WTC11 (cell line): ENCODE measurements around the gene TUBB4B. TPM values are rescaled to one million over a fixed set of nuclear protein-coding genes. Genes with fewer than 3 reads are reported as not detected.

ENCODE experiments used
- ARID4B ChIP-seq: sonication (generic); formaldehyde crosslinking; IDR thresholded peaks from 2 replicates; pipeline ENCODE4 v1.8.0; 2023; ENCODE audit warnings: missing genetic modification reagents, mild to moderate bottlenecking, borderline replicate concordance
- ATF2 ChIP-seq: sonication (generic); formaldehyde crosslinking; IDR thresholded peaks from 2 replicates; pipeline ENCODE4 v1.8.1; 2022; ENCODE audit warnings: low read depth, missing genetic modification reagents, borderline replicate concordance
- CDX4 ChIP-seq: fragments of 250-450 bp; sonication (Bioruptor Pico); IDR thresholded peaks from 2 replicates; pipeline ENCODE4 v1.9.0; 2021; ENCODE audit warnings: moderate library complexity, mild to moderate bottlenecking, inconsistent platforms, borderline replicate concordance
- E2F4 ChIP-seq: sonication (generic); formaldehyde crosslinking; IDR thresholded peaks from 2 replicates; pipeline ENCODE4 v1.8.1; 2022; ENCODE audit warnings: low read depth, mild to moderate bottlenecking, moderate library complexity, missing genetic modification reagents, borderline replicate concordance
- ESRRA ChIP-seq: sonication (generic); formaldehyde crosslinking; IDR thresholded peaks from 2 replicates; pipeline ENCODE4 v1.8.1; 2022; ENCODE audit warnings: mild to moderate bottlenecking, missing genetic modification reagents, borderline replicate concordance
- GRHL2 ChIP-seq: fragments of 250-450 bp; sonication (Bioruptor Pico); IDR thresholded peaks from 2 replicates; pipeline ENCODE4 v1.8.0; 2022; ENCODE audit warnings: mild to moderate bottlenecking, moderate library complexity; ENCODE audit not compliant: insufficient replicate concordance, severe bottlenecking
- IRF1 ChIP-seq: sonication (generic); formaldehyde crosslinking; IDR thresholded peaks from 2 replicates; pipeline ENCODE4 v1.8.0; 2023; ENCODE audit warnings: missing genetic modification reagents
- MAX ChIP-seq: sonication (generic); formaldehyde crosslinking; IDR thresholded peaks from 2 replicates; pipeline ENCODE4 v1.8.0; 2022; ENCODE audit warnings: mild to moderate bottlenecking, missing genetic modification reagents
- NR2C2 ChIP-seq: sonication (generic); formaldehyde crosslinking; IDR thresholded peaks from 2 replicates; pipeline ENCODE4 v1.8.0; 2022; ENCODE audit warnings: mild to moderate bottlenecking, missing genetic modification reagents
- OVOL2 ChIP-seq: fragments of 250-450 bp; sonication (Bioruptor Pico); IDR thresholded peaks from 2 replicates; pipeline ENCODE4 v1.9.0; 2021; ENCODE audit warnings: mild to moderate bottlenecking, borderline replicate concordance
- PRRX2 ChIP-seq: fragments of 250-450 bp; sonication (Bioruptor Pico); IDR thresholded peaks from 2 replicates; pipeline ENCODE4 v1.8.0; 2021; ENCODE audit warnings: mild to moderate bottlenecking
- RORB ChIP-seq: fragments of 250-450 bp; sonication (Bioruptor Pico); IDR thresholded peaks from 2 replicates; pipeline ENCODE4 v1.9.0; 2021; ENCODE audit warnings: mild to moderate bottlenecking
- SMAD4 ChIP-seq: sonication (generic); formaldehyde crosslinking; IDR thresholded peaks from 2 replicates; pipeline ENCODE4 v1.8.0; 2022; ENCODE audit warnings: mild to moderate bottlenecking, missing genetic modification reagents
- TEAD1 ChIP-seq: sonication (generic); formaldehyde crosslinking; IDR thresholded peaks from 2 replicates; pipeline ENCODE4 v1.8.0; 2022; ENCODE audit warnings: mild to moderate bottlenecking, missing genetic modification reagents
- USF1 ChIP-seq: sonication (generic); formaldehyde crosslinking; IDR thresholded peaks from 2 replicates; pipeline ENCODE4 v1.8.0; 2022; ENCODE audit warnings: mild to moderate bottlenecking, missing genetic modification reagents
- ZBTB43 ChIP-seq: sonication (generic); formaldehyde crosslinking; IDR thresholded peaks from 2 replicates; pipeline ENCODE4 v1.8.1; 2023; ENCODE audit warnings: mild to moderate bottlenecking, missing genetic modification reagents
- ZNF121 ChIP-seq: sonication (generic); formaldehyde crosslinking; IDR thresholded peaks from 2 replicates; pipeline ENCODE4 v1.8.0; 2023; ENCODE audit warnings: missing genetic modification reagents
- ZNF263 ChIP-seq: sonication (generic); formaldehyde crosslinking; IDR thresholded peaks from 2 replicates; pipeline ENCODE4 v1.8.1; 2022; ENCODE audit warnings: low read depth, mild to moderate bottlenecking, moderate library complexity, missing genetic modification reagents
- ZNF425 ChIP-seq: fragments of 250-450 bp; sonication (Bioruptor Pico); conservative IDR thresholded peaks from 2 replicates; pipeline ENCODE4 v1.9.0; 2021; ENCODE audit warnings: mild to moderate bottlenecking
- ZNF512 ChIP-seq: sonication (generic); formaldehyde crosslinking; IDR thresholded peaks from 2 replicates; pipeline ENCODE4 v1.8.1; 2022; ENCODE audit warnings: missing genetic modification reagents, borderline replicate concordance
- ZNF671 ChIP-seq: fragments of 250-450 bp; sonication (Bioruptor Pico); IDR thresholded peaks from 2 replicates; pipeline ENCODE4 v1.8.0; 2021; ENCODE audit warnings: mild to moderate bottlenecking
- total RNA-seq: library from RNA; stranded (reverse); gene quantifications from 3 replicates; pipeline ENCODE4 v1.2.3, GENCODE V29; 2021

Gene TUBB4B
- total RNA-seq, 1 experiment from 2014 or later: 375 TPM

GRCh38 chr9:137205126-137206069 is 35.7 kb upstream of the TUBB4B start, which contains the start of the genes NDOR1 and TMEM203 (continued):
- TF ChIP-seq ARID4B (CRISPR knock-in tag) (peak; percentile 82; the same call in 1 of the 2 replicates), ZNF425 (no peak), ATF2 (CRISPR knock-in tag) (no peak), IRF1 (CRISPR knock-in tag) (no peak), MAX (peak; percentile 70), OVOL2 (CRISPR knock-in tag) (no peak), ESRRA (CRISPR knock-in tag) (no peak), ZNF121 (CRISPR knock-in tag) (no peak), CDX4 (CRISPR knock-in tag) (no peak), ZBTB43 (CRISPR knock-in tag) (peak; percentile 83; the same call in 1 of the 2 replicates), NR2C2 (CRISPR knock-in tag) (0 out of 2 replicates have a peak, but pooled peaks have one; percentile 8), ZNF263 (no peak), RORB (CRISPR knock-in tag) (no peak), TEAD1 (CRISPR knock-in tag) (peak; percentile 73; the same call in 1 of the 2 replicates), ZNF671 (no peak), USF1 (0 out of 2 replicates have a peak, but pooled peaks have one; percentile 27), ZNF512 (no peak), SMAD4 (no peak), GRHL2 (CRISPR knock-in tag) (no peak), E2F4 (CRISPR knock-in tag) (peak; percentile 72), PRRX2 (CRISPR knock-in tag) (no peak)
